Lower lobe of right lung (tissue), 2 donors: ENCODE data around the gene FBLIM1. TPM values are rescaled to one million over a fixed set of nuclear protein-coding genes. Genes with fewer than 3 reads are reported as not detected.

Source experiments
- ATAC-seq, 2 donors: fragments of 200-7000 bp; cut with Tn5 transposase; one replicate each; pipeline ENCODE4 v1.9.1; 2020 to 2022; ENCODE audit warnings: mild to moderate bottlenecking in 2 of 2, moderate library complexity in 2 of 2
- DNase-seq: peaks from one replicate; pipeline ENCODE4 v3.0.0-alpha.2; 2020
- H3K27ac ChIP-seq: fragments of 200-600 bp; one replicate; pipeline ENCODE4 v1.8.0; 2022
- H3K27me3 ChIP-seq: fragments of 200-600 bp; one replicate; pipeline ENCODE4 v1.8.0; 2022; ENCODE audit warnings: low read depth
- H3K36me3 ChIP-seq: fragments of 200-600 bp; one replicate; pipeline ENCODE4 v1.8.0; 2022; ENCODE audit warnings: mild to moderate bottlenecking
- H3K4me1 ChIP-seq: fragments of 200-600 bp; one replicate; pipeline ENCODE4 v1.8.0; 2022
- H3K4me3 ChIP-seq: fragments of 200-600 bp; one replicate; pipeline ENCODE4 v1.8.0; 2022; ENCODE audit warnings: mild to moderate bottlenecking
- H3K9me3 ChIP-seq: fragments of 200-600 bp; one replicate; pipeline ENCODE4 v1.8.0; 2022
- intact Hi-C: fragments of 100-400 bp; cut with DNase I; formaldehyde crosslinking; loops from one replicate; pipeline ENCODE4 v1.11.0; 2022
- total RNA-seq: library from RNA; stranded (reverse); fragmentation: NEBNext Ultra II Directional; extraction: Animal tissue kit (Norgen Biotek cat#: 25700); gene quantifications from one replicate; pipeline ENCODE4 v1.2.1, GENCODE V29; 2021
- TF ChIP-seq, protein P1 (sequence below): fragments of 200-600 bp; IDR thresholded peaks from one replicate; pipeline ENCODE4 v1.8.0; 2022; ENCODE audit warnings: antibody characterized with exemption, mild to moderate bottlenecking
- donor health status: DM: no; HTN: yes; CAD: no; lungs with severe emphysema.

FBLIM1 gene
- total RNA-seq, 1 donor from 2014 or later = 20.1 TPM

DNA sequence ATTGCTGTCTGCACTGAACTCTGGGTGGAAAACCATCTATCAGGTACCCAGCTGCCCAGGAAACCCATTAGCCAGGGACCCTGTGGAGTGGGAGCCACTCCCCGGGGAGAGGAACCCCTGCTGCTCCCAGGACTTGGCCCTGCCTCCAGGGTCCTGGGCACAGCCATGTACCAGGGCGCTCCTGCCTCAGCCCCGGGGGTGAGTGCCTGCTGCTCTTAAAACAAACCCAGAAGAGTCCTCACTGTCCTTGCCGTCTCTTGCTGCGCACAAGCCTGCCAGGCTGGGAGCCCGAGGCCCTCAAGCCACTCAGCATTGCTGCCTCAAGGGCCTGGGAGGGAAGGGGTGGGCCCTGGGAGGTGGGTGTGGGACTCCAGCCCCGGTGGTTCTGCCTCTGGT, 25.9 kb upstream of the FBLIM1 start:
- intact Hi-C loops = no loop called here
- Histone ChIP-seq H3K36me3 (peaks cover 74% of the 10 kb centered on the region), H3K4me3 (no peak overlapping the region), H3K27ac (no peak overlapping the region), H3K9me3 (no peaks in the 10 kb centered on the region), H3K27me3 (no peaks in the 10 kb centered on the region), H3K4me1 (peaks cover 18% of the 10 kb centered on the region)
- TF ChIP-seq, protein P1, sequence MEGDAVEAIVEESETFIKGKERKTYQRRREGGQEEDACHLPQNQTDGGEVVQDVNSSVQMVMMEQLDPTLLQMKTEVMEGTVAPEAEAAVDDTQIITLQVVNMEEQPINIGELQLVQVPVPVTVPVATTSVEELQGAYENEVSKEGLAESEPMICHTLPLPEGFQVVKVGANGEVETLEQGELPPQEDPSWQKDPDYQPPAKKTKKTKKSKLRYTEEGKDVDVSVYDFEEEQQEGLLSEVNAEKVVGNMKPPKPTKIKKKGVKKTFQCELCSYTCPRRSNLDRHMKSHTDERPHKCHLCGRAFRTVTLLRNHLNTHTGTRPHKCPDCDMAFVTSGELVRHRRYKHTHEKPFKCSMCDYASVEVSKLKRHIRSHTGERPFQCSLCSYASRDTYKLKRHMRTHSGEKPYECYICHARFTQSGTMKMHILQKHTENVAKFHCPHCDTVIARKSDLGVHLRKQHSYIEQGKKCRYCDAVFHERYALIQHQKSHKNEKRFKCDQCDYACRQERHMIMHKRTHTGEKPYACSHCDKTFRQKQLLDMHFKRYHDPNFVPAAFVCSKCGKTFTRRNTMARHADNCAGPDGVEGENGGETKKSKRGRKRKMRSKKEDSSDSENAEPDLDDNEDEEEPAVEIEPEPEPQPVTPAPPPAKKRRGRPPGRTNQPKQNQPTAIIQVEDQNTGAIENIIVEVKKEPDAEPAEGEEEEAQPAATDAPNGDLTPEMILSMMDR = no peak
- DNase-seq (no peak), ATAC-seq (no peak)

DNA sequence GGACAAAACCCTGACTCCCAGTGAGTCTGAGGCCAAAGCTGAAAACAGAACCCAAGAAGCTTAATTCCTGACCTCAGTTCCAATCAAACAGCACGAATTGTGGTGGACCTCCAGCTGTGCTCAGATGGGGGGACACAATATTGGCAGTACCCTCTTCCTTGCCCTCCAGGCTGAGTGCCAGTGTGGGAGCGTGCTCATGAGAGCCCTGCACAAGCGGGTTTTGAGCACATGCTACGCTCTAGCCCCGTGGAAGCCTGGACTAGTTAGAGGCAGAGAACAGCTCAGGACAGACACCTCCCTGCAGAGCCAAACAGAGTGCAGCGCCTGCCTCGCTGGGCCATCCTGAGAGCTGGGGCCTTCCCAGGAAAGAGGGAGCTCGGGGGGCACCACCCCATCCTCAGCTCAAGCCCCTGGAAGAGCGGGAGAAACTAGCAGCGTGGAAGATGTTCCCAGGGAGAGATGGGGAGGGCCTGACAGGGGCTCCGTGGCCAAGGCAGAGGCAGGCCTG, 25.3 kb upstream of the FBLIM1 start:
- peaks cover 18% of the 10 kb centered on the region for H3K4me1 ChIP-seq
- intact Hi-C loops = no loop called here
- no peaks in the 10 kb centered on the region for H3K27me3 ChIP-seq
- no peaks in the 10 kb centered on the region for H3K9me3 ChIP-seq
- no peak overlapping the region for H3K4me3 ChIP-seq
- H3K27ac ChIP-seq = no peak overlapping the region
- ATAC-seq (no peak), DNase-seq (no peak)
- peaks cover 68% of the 10 kb centered on the region for H3K36me3 ChIP-seq
- TF ChIP-seq, protein P1 = no peak

DNA sequence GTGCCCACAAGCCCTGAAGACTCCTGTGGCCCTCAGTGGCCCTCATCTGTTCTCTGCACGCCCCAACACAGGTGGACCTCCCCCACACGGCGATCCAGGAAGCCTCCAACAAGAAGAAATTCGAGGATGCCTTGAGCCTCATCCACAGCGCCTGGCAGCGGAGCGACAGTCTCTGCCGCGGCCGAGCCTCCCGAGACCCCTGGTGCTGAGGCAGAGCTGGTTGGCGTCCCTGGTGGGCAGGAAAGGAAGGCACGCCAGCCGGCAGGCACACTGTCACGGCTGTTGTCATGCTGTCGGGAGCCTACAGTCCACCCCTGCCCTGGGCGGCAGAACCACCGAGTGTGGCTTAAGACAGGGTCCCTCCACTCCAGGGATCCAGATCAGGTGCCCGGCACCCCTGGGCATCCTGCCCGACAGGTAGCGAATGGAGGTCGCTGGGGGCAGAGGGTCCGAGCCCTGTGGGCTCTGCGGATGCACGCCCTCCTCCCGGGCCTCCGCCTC, 24.8 kb upstream of the FBLIM1 start:
- H3K36me3 ChIP-seq = peaks cover 63% of the 10 kb centered on the region
- H3K9me3 ChIP-seq = no peaks in the 10 kb centered on the region
- peaks cover 18% of the 10 kb centered on the region for H3K4me1 ChIP-seq
- intact Hi-C loops = no loop called here
- H3K27me3 ChIP-seq = no peaks in the 10 kb centered on the region
- TF ChIP-seq, protein P1 = no peak
- no peak overlapping the region for H3K4me3 ChIP-seq
- DNase-seq = no peak
- no peak for ATAC-seq
- H3K27ac ChIP-seq = no peak overlapping the region

DNA sequence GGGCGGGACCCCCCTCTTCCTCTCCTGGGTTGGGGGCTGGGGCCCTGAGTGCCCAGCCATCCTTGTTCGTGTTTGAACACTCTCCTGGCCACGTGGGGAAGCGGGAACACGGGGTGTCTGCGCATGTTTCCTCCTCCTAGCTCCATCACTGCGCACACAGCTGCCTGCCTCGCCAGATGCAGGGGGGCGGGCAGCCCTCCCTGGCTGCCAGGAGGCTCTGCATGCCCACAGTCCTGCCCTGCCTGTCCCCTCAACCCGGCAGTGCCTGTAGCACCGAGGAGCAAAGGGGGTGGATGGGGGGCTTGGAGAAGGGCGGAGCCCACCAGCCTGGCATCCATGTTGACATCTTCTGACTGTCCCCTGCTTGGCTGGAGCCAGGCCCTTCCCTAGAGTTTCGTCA, 24.3 kb upstream of the FBLIM1 start:
- peaks cover 58% of the 10 kb centered on the region for H3K36me3 ChIP-seq

DNA sequence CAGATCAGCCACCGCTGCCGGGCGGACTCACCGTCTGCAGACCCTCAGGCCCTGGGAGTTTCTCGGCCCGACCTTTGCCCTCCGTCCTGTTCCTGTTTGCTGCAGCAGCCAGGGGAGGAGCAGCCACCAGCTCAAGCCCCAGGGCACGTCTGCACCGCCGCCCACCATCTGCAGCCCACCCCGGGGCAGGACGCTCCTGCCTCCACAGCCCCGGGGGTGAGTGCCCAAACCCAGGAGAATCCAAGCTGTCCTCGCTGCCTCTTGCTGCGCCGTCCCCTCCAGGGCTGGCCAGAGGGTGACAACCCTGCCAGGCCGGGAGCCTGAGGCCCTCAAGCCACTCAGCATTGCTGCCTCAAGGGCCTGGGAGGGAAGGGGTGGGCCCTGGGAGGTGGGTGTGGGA, 23.7 kb upstream of the FBLIM1 start:
- TF ChIP-seq, protein P1 = no peak
- H3K4me3 ChIP-seq = no peak overlapping the region
- peaks cover 52% of the 10 kb centered on the region for H3K36me3 ChIP-seq
- peak; percentile 54 to 68 for ATAC-seq
- no peaks in the 10 kb centered on the region for H3K9me3 ChIP-seq
- peak; percentile 63 for DNase-seq
- H3K27me3 ChIP-seq = no peaks in the 10 kb centered on the region
- intact Hi-C loops = no loop called here
- H3K27ac ChIP-seq = peak overlapping the region; percentile 53
- H3K4me1 ChIP-seq = peaks cover 18% of the 10 kb centered on the region

More for the DNA sequence above, 24.3 kb upstream of the FBLIM1 start:
- peaks cover 18% of the 10 kb centered on the region for H3K4me1 ChIP-seq
- no peaks in the 10 kb centered on the region for H3K9me3 ChIP-seq
- DNase-seq (no peak), ATAC-seq (no peak)
- H3K27ac ChIP-seq = no peak overlapping the region
- intact Hi-C loops = no loop called here
- no peak overlapping the region for H3K4me3 ChIP-seq
- TF ChIP-seq, protein P1 = no peak
- H3K27me3 ChIP-seq = no peaks in the 10 kb centered on the region
